K562 (cell line): Measurements from ENCODE around the gene FBXO17. TPM values are rescaled to one million over a fixed set of nuclear protein-coding genes. Genes with fewer than 3 reads are reported as not detected.

Experiments
- BHLHE40 ChIP-seq: IDR thresholded peaks from 2 replicates; pipeline ENCODE4 v1.6.1; 2011; ENCODE audit warnings: low read length, improper control_type of control experiment
- CHAMP1 ChIP-seq: fragments of 450-650 bp; IDR thresholded peaks from 2 replicates; pipeline ENCODE4 v1.6.1; 2016; ENCODE audit warnings: mild to moderate bottlenecking
- CXXC5 ChIP-seq: fragments of 250-450 bp; sonication (Bioruptor Pico); IDR thresholded peaks from 2 replicates; pipeline ENCODE4 v1.8.0; 2022; ENCODE audit warnings: inconsistent platforms, mild to moderate bottlenecking, moderate library complexity
- DIDO1 ChIP-seq: fragments of 450-650 bp; IDR thresholded peaks from 2 replicates; pipeline ENCODE4 v1.6.1; 2016; ENCODE audit warnings: low read depth, missing biosample characterization, missing genetic modification characterization
- ELK1 ChIP-seq: sonication (generic); formaldehyde crosslinking; IDR thresholded peaks from 2 replicates; pipeline ENCODE4 v1.8.1; 2022; ENCODE audit warnings: missing genetic modification reagents
- FOXA3 ChIP-seq, 2 experiments: fragments of 450-650 bp in 1 of 2; sonication (generic) in 1 of 2; formaldehyde crosslinking; IDR thresholded peaks in 1 of 2; conservative IDR thresholded peaks in 1 of 2; 2 replicates each; pipeline versions ENCODE4 v1.4.0 to v1.8.0; 2020 to 2022; ENCODE audit warnings: mild to moderate bottlenecking in 2 of 2, missing genetic modification reagents in 1 of 2
- GTF2A2 ChIP-seq: IDR thresholded peaks from 2 replicates; pipeline ENCODE4 v1.6.1; 2016; ENCODE audit warnings: mild to moderate bottlenecking, missing genetic modification characterization, missing compliant biosample characterization
- HDAC3 ChIP-seq: fragments of 450-650 bp; IDR thresholded peaks from 2 replicates; pipeline ENCODE4 v1.6.1; 2018; ENCODE audit warnings: borderline replicate concordance, mild to moderate bottlenecking, moderate library complexity; ENCODE audit not compliant: partially characterized antibody
- KLF13 ChIP-seq: fragments of 450-650 bp; IDR thresholded peaks from 2 replicates; pipeline ENCODE4 v1.6.1; 2016; ENCODE audit warnings: missing genetic modification characterization, low read depth, mild to moderate bottlenecking, missing compliant biosample characterization, moderate library complexity, borderline replicate concordance
- MTA1 ChIP-seq: fragments of 450-650 bp; IDR thresholded peaks from 2 replicates; pipeline ENCODE4 v1.6.1; 2017; ENCODE audit warnings: borderline replicate concordance
- NFE2L1 ChIP-seq: fragments of 450-650 bp; IDR thresholded peaks from 2 replicates; pipeline ENCODE4 v1.6.1; 2016; ENCODE audit warnings: missing genetic modification characterization, low read depth, mild to moderate bottlenecking, missing compliant biosample characterization, moderate library complexity, borderline replicate concordance
- PHF20 ChIP-seq: fragments of 450-650 bp; IDR thresholded peaks from 2 replicates; pipeline ENCODE4 v1.6.1; 2018; ENCODE audit not compliant: partially characterized antibody
- TCF3 ChIP-seq: sonication (generic); formaldehyde crosslinking; IDR thresholded peaks from 2 replicates; pipeline ENCODE4 v1.4.0; 2020; ENCODE audit warnings: mild to moderate bottlenecking, missing genetic modification reagents
- WHSC1 ChIP-seq: IDR thresholded peaks from one replicate; pipeline ENCODE4 v1.6.1; 2012; ENCODE audit warnings: low read length, control low read depth, inconsistent platforms
- ZNF274 ChIP-seq: IDR thresholded peaks from 2 replicates; pipeline ENCODE4 v1.6.1; 2011; ENCODE audit warnings: low read depth, mild to moderate bottlenecking, low read length, moderate library complexity, borderline replicate concordance
- ZNF347 ChIP-seq: fragments of 450-650 bp; formaldehyde crosslinking; IDR thresholded peaks from 2 replicates; pipeline ENCODE4 v1.4.0; 2020; ENCODE audit warnings: low read depth, mild to moderate bottlenecking, moderate library complexity
- ZNF436 ChIP-seq: fragments of 250-450, 450-650 bp; sonication (Bioruptor Pico); formaldehyde crosslinking; IDR thresholded peaks from 2 replicates; pipeline ENCODE4 v1.7.0; 2020; ENCODE audit warnings: mild to moderate bottlenecking
- ZNF655 ChIP-seq: fragments of 250-450 bp; sonication (Bioruptor Pico); IDR thresholded peaks from 2 replicates; pipeline ENCODE4 v1.5.0; 2021
- polyA plus RNA-seq, 8 experiments: library from polyadenylated mRNA; depleted of rRNA in 4 of 8; stranded (reverse) in 5 of 8; unstranded in 3 of 8; fragments of >200 nt; fragmentation: Nextera tagmentation in 2 of 8; fragmentation: Illumina TruSeq in 1 of 8; extraction: Ambion mirVana in 2 of 8; extraction: Trizol in 1 of 8; gene quantifications; 2 replicates each; pipeline versions ENCODE4 v1.2.1 to v1.2.3, GENCODE V29; 2011 to 2014; ENCODE audit warnings: inconsistent platforms in 1 of 8, missing spikeins in 1 of 8
- total RNA-seq, 7 experiments: library from RNA; depleted of rRNA in 6 of 7; stranded (reverse); fragments of >200 nt in 6 of 7; fragmentation: Illumina TruSeq in 2 of 7; extraction: Trizol in 2 of 7; gene quantifications; 2 replicates each; pipeline versions ENCODE4 v1.2.1 to v1.2.3, GENCODE V29; 2011 to 2021; ENCODE audit warnings: low replicate concordance in 1 of 7

The FBXO17 gene
- total and polyA plus RNA-seq, 9 of the 15 experiments (the other 6 are each of a cell fraction or from before 2014, with no cell fraction given): 4.1 to 27.1 (median 19.0) TPM

GRCh38 chr19:38975214-38975860 is at the start of gene FBXO17 (continued):
- TF ChIP-seq ZNF347 (no peak), PHF20 (no peak), WHSC1 (no peak), BHLHE40 (no peak; the same call in 1 of the 2 replicates), ZNF436 (CRISPR knock-in tag) (peak; percentile 39; the same call in 1 of the 2 replicates), CXXC5 (CRISPR knock-in tag) (peak; percentile 68; the same call in 1 of the 2 replicates), CHAMP1 (no peak), HDAC3 (no peak), ZNF274 (no peak), FOXA3 (CRISPR knock-in tag; conservative IDR thresholded peaks at IDR 0.05 in 1 of 2, IDR thresholded peaks at IDR 0.05 in 1 of 2) (no peak), DIDO1 (tag) (no peak), ZNF655 (no peak), ELK1 (CRISPR knock-in tag) (no peak), NFE2L1 (tag) (no peak), GTF2A2 (tag) (no peak), TCF3 (CRISPR knock-in tag) (no peak), MTA1 (no peak), KLF13 (tag) (peak; percentile 71; the same call in 1 of the 2 replicates)
